ENCODE results near the gene ZCCHC17.

Gene ZCCHC17

GRCh38 chr1:31371121-31371959 lies 74.5 kb downstream of the ZCCHC17 start:
- H3K4me1 ChIP-seq (ENCODE audit: control insufficient read depth, low read depth, low read length) = peaks cover 23% of the 10 kb centered on the region
- no peak overlapping the region for H3K27ac ChIP-seq (ENCODE audit: low read length)
- H3K4me3 ChIP-seq (ENCODE audit: low read length) = no peak overlapping the region
- H3K9me3 ChIP-seq (ENCODE audit: control insufficient read depth, low read depth, low read length) = no peaks in the 10 kb centered on the region
- H3K36me3 ChIP-seq (ENCODE audit: control insufficient read depth, low read depth, low read length) = peaks cover 4% of the 10 kb centered on the region
- no peak overlapping the region for H3K9ac ChIP-seq (ENCODE audit: low read length)
- peaks cover 5% of the 10 kb centered on the region for H3K27me3 ChIP-seq (ENCODE audit: control insufficient read depth, insufficient read depth, low read length)

GRCh38 chr1:31372051-31372450 lies 75.2 kb downstream of the ZCCHC17 start:
- Histone ChIP-seq H3K27ac (ENCODE audit: low read length) (no peak overlapping the region), H3K9ac (ENCODE audit: low read length) (no peak overlapping the region), H3K36me3 (ENCODE audit: control insufficient read depth, low read depth, low read length) (no peaks in the 10 kb centered on the region), H3K9me3 (ENCODE audit: control insufficient read depth, low read depth, low read length) (no peaks in the 10 kb centered on the region), H3K4me1 (ENCODE audit: control insufficient read depth, low read depth, low read length) (peaks cover 19% of the 10 kb centered on the region), H3K4me3 (ENCODE audit: low read length) (peak overlapping the region; percentile 79), H3K27me3 (ENCODE audit: control insufficient read depth, insufficient read depth, low read length) (peaks cover 5% of the 10 kb centered on the region)

- Histone ChIP-seq H3K27me3 (ENCODE audit: control insufficient read depth, insufficient read depth, low read length) (peaks cover 5% of the 10 kb centered on the region), H3K4me1 (ENCODE audit: control insufficient read depth, low read depth, low read length) (peaks cover 18% of the 10 kb centered on the region), H3K9me3 (ENCODE audit: control insufficient read depth, low read depth, low read length) (no peaks in the 10 kb centered on the region), H3K27ac (ENCODE audit: low read length) (peak overlapping the region; percentile 60), H3K9ac (ENCODE audit: low read length) (peak overlapping the region; percentile 83), H3K36me3 (ENCODE audit: control insufficient read depth, low read depth, low read length) (no peaks in the 10 kb centered on the region), H3K4me3 (ENCODE audit: low read length) (peak overlapping the region; percentile 79)
Measured at GRCh38 chr1:31372751-31373055, 75.9 kb downstream of the ZCCHC17 start.

- peak within 1 kb of the TSS; percentile 60 for H3K27ac ChIP-seq (ENCODE audit: low read length)
- H3K4me1 ChIP-seq (ENCODE audit: control insufficient read depth, low read depth, low read length) = peaks cover 18% of the 10 kb centered on the region
- no peaks in the 10 kb centered on the region for H3K36me3 ChIP-seq (ENCODE audit: control insufficient read depth, low read depth, low read length)
- H3K9ac ChIP-seq (ENCODE audit: low read length) = peak within 1 kb of the TSS; percentile 83
- no peaks in the 10 kb centered on the region for H3K9me3 ChIP-seq (ENCODE audit: control insufficient read depth, low read depth, low read length)
- H3K27me3 ChIP-seq (ENCODE audit: control insufficient read depth, insufficient read depth, low read length) = peaks cover 5% of the 10 kb centered on the region
- H3K4me3 ChIP-seq (ENCODE audit: low read length) = peak within 1 kb of the TSS; percentile 79
Measured at GRCh38 chr1:31373056-31373896, 76.4 kb downstream of the ZCCHC17 start, which contains the start of gene FABP3. Gene FABP3 (minus strand): TSS chr1:31373076. CDS start chr1:31373014, 62 bp downstream.

GRCh38 chr1:31373897-31374486 lies 77.2 kb downstream of the ZCCHC17 start:
- peak overlapping the region; percentile 79 for H3K4me3 ChIP-seq (ENCODE audit: low read length)
- H3K4me1 ChIP-seq (ENCODE audit: control insufficient read depth, low read depth, low read length) = peaks cover 18% of the 10 kb centered on the region
- H3K9me3 ChIP-seq (ENCODE audit: control insufficient read depth, low read depth, low read length) = no peaks in the 10 kb centered on the region
- H3K36me3 ChIP-seq (ENCODE audit: control insufficient read depth, low read depth, low read length) = no peaks in the 10 kb centered on the region
- no peak overlapping the region for H3K9ac ChIP-seq (ENCODE audit: low read length)
- H3K27ac ChIP-seq (ENCODE audit: low read length) = no peak overlapping the region
- peaks cover 5% of the 10 kb centered on the region for H3K27me3 ChIP-seq (ENCODE audit: control insufficient read depth, insufficient read depth, low read length)

- Histone ChIP-seq H3K4me1 (ENCODE audit: control insufficient read depth, low read depth, low read length) (peaks cover 18% of the 10 kb centered on the region), H3K27me3 (ENCODE audit: control insufficient read depth, insufficient read depth, low read length) (peaks cover 5% of the 10 kb centered on the region), H3K4me3 (ENCODE audit: low read length) (no peak overlapping the region), H3K27ac (ENCODE audit: low read length) (no peak overlapping the region), H3K36me3 (ENCODE audit: control insufficient read depth, low read depth, low read length) (no peaks in the 10 kb centered on the region), H3K9me3 (ENCODE audit: control insufficient read depth, low read depth, low read length) (no peaks in the 10 kb centered on the region), H3K9ac (ENCODE audit: low read length) (no peak overlapping the region)
Measured at GRCh38 chr1:31374511-31375196, 77.8 kb downstream of the ZCCHC17 start.

GRCh38 chr1:31376375-31377134 lies 79.7 kb downstream of the ZCCHC17 start:
- H3K27me3 ChIP-seq (ENCODE audit: control insufficient read depth, insufficient read depth, low read length) = peaks cover 5% of the 10 kb centered on the region
- no peak overlapping the region for H3K4me3 ChIP-seq (ENCODE audit: low read length)
- H3K9me3 ChIP-seq (ENCODE audit: control insufficient read depth, low read depth, low read length) = no peaks in the 10 kb centered on the region
- no peaks in the 10 kb centered on the region for H3K36me3 ChIP-seq (ENCODE audit: control insufficient read depth, low read depth, low read length)
- H3K27ac ChIP-seq (ENCODE audit: low read length) = no peak overlapping the region
- peaks cover 18% of the 10 kb centered on the region for H3K4me1 ChIP-seq (ENCODE audit: control insufficient read depth, low read depth, low read length)
- no peak overlapping the region for H3K9ac ChIP-seq (ENCODE audit: low read length)

- Histone ChIP-seq H3K27ac (ENCODE audit: low read length) (no peak overlapping the region), H3K4me1 (ENCODE audit: control insufficient read depth, low read depth, low read length) (peaks cover 13% of the 10 kb centered on the region)
Measured at GRCh38 chr1:31377364-31377863, 80.6 kb downstream of the ZCCHC17 start.

GRCh38 chr1:31378001-31378400 lies 81.2 kb downstream of the ZCCHC17 start:
- Histone ChIP-seq H3K4me1 (ENCODE audit: control insufficient read depth, low read depth, low read length) (peaks cover 8% of the 10 kb centered on the region), H3K4me3 (ENCODE audit: low read length) (no peak overlapping the region), H3K9ac (ENCODE audit: low read length) (no peak overlapping the region), H3K36me3 (ENCODE audit: control insufficient read depth, low read depth, low read length) (no peaks in the 10 kb centered on the region), H3K9me3 (ENCODE audit: control insufficient read depth, low read depth, low read length) (no peaks in the 10 kb centered on the region), H3K27ac (ENCODE audit: low read length) (no peak overlapping the region), H3K27me3 (ENCODE audit: control insufficient read depth, insufficient read depth, low read length) (no peaks in the 10 kb centered on the region)

More at GRCh38 chr1:31377364-31377863, 80.6 kb downstream of the ZCCHC17 start:
- H3K9me3 ChIP-seq (ENCODE audit: control insufficient read depth, low read depth, low read length) = no peaks in the 10 kb centered on the region
- H3K36me3 ChIP-seq (ENCODE audit: control insufficient read depth, low read depth, low read length) = no peaks in the 10 kb centered on the region
- no peaks in the 10 kb centered on the region for H3K27me3 ChIP-seq (ENCODE audit: control insufficient read depth, insufficient read depth, low read length)
- H3K4me3 ChIP-seq (ENCODE audit: low read length) = no peak overlapping the region
- H3K9ac ChIP-seq (ENCODE audit: low read length) = no peak overlapping the region

- Histone ChIP-seq H3K4me3 (ENCODE audit: low read length) (no peak overlapping the region), H3K9me3 (ENCODE audit: control insufficient read depth, low read depth, low read length) (no peaks in the 10 kb centered on the region), H3K9ac (ENCODE audit: low read length) (no peak overlapping the region), H3K36me3 (ENCODE audit: control insufficient read depth, low read depth, low read length) (no peaks in the 10 kb centered on the region), H3K27me3 (ENCODE audit: control insufficient read depth, insufficient read depth, low read length) (no peaks in the 10 kb centered on the region), H3K27ac (ENCODE audit: low read length) (no peak overlapping the region), H3K4me1 (ENCODE audit: control insufficient read depth, low read depth, low read length) (peaks cover 8% of the 10 kb centered on the region)
Measured at GRCh38 chr1:31380181-31380580, 83.3 kb downstream of the ZCCHC17 start.

Measured in iPS-18a (cell line).